G401.6 (cell line): ENCODE data around the gene MFAP3.

Experiments
- FAIRE-seq: peaks from 2 replicates; lab custom pipeline; 2012; peaks lifted over from hg19 to GRCh38; lab: Jason Lieb, UNC

The MFAP3 gene

DNA sequence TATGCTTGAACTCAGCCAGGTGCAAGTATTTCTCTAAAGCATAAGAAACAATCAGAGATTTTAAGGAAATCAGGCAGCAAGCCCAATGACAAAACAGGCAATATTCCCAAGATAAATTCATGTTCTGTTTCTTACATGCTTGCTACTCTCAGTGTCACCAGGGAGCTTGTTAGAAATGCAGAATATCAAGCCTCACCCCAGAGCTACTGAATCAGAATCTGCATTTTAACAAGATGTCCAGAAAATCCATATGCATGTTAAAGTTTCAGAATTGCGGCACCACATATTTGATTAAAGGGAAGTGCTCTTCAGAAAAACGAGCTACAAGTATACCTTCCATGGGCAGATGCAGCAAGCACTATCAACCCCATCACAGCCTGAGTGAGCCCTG is 54.4 kb downstream of the MFAP3 start:
- no peak for FAIRE-seq

DNA sequence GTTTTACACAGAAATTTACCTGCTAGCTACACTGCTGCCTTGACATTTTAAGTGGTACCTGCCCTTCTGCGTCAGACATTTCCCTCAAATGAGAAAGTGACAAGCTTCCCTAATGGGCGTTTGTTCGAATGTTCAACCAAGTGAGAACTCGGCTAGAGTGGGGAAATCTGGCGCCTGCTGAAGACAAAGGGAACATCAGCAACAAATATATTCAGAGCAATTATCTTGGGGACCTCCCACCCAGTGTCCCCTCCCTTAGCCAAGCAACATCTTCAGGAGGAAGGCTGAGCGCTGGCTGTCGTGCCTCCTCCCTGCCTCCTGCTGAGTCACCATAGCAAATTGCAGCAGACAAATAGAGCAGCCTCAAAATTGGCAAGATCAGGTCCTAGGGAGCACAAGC is 57.1 kb downstream of the MFAP3 start:
- no peak for FAIRE-seq

DNA sequence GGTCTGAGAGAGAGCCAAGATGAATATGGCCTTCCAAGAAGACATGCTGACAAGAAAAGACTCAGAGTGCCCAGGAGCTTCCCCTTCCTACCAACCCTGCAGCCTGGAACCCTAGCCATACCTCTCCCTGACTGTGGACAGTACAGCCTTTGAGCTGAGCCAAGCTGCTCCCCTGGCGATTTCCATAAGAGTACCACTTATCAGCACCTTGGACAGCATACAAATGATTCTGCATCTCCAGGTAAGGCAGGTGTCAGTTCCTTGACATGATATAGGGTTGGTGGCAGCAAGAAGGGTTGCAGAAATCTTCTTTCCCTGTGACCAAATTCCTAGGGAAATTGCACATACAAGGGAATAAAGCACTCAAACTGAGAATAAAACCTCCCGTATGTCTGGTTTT is 58.3 kb downstream of the MFAP3 start:
- no peak for FAIRE-seq

DNA sequence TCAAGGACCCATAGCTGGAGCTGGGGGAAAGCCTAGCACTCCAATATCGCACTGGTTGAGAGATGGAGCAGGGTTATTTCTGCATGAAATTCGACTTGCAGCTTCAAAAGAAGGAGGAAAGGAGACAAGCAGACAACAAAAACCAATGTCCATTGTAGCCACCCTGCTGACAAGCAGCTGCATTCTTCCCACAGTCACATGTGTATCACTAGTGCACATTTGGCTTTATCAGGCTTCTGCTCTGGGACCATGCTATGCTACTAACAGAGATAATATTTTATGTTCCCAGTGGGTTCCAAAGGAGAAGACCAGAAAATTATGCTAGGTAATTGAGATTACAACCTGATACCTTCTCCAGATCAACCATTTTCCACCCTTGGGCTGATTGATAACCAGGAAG is 59.7 kb downstream of the MFAP3 start:
- no peak for FAIRE-seq

DNA sequence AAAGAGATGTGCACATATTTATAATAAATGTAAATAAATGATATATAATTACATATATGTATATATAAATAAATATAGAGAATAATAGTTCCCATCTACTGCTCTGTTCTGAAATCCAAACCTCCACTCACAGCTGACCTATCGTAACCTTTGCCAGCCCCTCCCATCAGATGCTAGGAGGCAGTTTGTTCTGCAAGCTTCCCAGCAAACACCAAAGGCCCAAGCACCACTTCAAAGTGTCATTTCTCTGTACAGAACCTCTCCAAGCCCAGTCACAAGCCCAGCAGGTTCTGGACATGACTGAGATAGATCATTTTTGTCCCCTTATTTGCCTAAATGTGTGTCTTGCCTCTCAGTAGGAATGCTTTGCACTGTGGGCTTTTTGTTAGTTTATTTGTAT is 62.4 kb downstream of the MFAP3 start:
- no peak for FAIRE-seq

DNA sequence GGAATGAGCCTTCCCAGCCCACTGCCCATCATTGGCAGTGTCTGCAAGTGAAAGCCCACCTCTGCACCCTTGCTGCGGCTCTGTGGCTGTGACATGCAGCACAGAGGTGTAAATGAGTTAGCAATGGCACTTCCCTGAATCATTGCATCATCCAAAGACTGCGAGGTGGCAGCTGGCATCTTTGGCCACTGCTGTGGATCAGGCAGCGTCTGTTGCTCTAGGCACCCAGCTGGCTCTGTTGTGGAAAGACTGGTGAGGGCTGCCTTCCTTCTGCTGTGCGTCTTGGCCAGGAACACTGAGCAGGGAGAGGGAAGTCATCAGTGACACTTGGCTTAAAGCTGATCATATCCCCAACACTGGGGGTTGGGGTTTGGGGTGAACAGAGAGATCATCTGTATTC is 64.5 kb downstream of the MFAP3 start:
- no peak for FAIRE-seq
